NCI-H446 treated with DMSO at 0.1 percent for 48 hours (cell line): ENCODE measurements around the gene TPGS1.
"Not testable (repeated sequence)": the region's sequence is repeated elsewhere in the genome, so short reads cannot be mapped to it uniquely, and the experiment has no call there.

ENCODE experiments used
- DNase-seq: peaks from one replicate; lab custom pipeline; 2025; lab: John Stamatoyannopoulos, UW

The TPGS1 gene

GRCh38 chr19:478236-478903, 28.9 kb upstream of the TPGS1 start:
- DNase-seq, result no peak

GRCh38 chr19:478976-479375, 28.3 kb upstream of the TPGS1 start:
- DNase-seq, result no peak

- DNase-seq, result no peak
Observed at GRCh38 chr19:480016-480855, 27.1 kb upstream of the TPGS1 start.

- not testable (repeated sequence) for DNase-seq
Observed at GRCh38 chr19:481100-481499, 26.2 kb upstream of the TPGS1 start.

DNA sequence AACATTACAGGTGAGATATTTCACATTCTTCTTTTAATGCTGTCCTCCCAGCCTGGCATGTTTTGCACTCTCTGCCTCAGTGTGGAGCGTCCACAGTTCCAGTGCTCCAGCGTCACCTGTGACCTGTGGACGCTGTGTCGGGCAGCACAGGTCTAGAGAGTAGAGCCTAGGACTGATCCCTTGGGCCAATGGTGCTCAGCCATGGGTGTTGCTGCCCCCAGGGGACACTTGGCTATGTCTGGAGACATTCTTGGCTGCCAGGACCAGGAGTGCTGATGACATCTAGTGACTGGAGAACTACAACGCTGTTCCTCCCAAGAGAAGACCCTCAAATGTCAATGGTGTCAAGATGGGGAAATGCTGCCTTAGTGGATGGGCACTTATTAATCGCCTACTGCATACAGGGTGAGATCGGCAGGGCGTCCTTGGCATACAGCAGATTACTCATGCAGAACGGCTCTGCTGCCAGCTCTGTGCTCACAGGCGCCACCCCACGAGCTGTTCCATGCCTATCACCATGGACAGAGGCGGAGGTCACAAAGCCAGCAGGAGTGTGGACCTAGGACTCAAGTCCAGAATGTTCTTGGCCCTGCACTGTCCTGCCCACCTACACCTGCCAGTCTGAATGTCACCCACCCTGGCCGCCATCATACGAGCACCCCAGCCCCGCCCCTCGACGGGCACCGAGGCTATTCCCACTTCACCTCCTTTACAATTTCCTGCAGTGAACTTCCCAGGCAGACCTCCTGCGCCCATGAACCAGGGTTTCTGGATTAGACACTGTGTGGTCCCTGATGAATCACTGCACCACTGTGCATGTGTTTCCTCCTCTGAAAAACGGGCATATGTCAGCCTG, 24.9 kb upstream of the TPGS1 start:
- DNase-seq, result no peak

DNA sequence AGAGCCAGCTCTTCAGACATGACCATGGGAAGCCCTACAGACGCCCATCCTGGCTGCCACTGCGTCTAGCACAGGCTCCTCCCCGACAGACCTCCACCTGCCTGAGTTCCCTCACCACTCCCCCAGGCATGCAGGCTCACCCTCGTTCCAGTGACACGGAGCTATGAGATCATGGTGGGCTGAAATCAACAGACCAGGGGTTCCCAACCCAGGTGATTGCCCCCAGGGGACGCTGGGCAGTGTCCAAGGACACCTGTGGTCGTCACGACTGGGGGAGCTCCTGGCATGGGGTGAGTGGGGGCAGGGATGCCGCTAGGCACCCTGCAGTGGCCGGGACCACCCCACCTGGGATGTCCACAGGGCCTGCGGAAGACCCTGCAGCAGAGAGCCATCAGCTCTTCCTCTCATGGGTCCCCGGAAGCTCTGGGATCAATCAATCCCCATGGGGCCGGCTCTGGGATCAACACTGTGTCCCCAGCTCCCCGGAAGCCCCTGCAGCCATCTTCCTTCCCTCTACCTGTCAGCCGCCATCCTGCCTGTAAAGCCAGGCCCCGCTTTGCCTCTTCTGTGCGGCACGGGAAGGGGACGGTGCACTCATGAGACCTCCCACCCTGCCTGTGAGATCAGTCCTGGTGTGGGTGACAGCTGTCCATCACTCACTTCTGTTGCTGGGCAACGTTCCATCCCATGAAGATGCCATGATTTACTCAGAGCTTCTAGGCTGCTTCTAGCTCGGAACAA, 23.8 kb upstream of the TPGS1 start:
- DNase-seq, result no peak

DNA sequence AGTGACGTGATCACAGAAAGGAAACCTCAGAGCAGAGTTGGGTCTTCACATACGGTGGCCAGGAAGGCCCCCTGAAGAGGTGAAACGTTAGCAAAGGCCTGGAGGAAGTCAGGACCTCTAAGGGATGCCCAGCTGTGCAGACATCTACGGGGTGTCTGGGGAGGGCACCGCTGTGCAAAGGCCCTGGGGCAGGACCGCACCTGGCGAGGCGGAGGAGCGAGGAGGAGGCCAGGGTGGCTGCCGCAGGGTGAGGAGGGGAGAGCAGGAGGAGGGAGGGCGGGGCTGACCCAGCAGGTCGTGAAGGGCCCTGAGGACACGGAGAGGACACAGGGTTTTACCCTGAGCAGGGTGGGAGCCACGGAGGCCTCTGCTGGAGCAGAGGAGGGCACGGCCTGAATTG, 22.8 kb upstream of the TPGS1 start:
- DNase-seq, result no peak

DNA sequence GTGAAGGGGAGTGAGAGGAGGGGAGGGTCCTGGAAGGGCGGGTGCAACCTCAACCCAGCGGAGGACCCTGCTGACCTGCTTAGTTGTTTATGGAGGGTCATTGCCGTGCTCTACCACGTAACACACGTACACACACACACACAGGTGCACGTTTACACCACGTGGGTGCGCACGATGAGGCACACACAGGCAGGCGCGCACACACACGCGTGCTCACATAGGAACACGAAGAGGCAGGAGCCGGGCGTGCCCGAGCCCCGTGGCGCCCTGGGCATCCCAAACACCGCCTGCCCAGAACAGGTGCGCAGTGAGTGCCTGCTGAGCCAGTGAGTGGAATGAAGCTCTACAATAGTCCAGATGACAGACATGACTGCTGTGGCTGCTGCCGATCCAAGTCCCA, 22.2 kb upstream of the TPGS1 start:
- DNase-seq, result no peak

DNA sequence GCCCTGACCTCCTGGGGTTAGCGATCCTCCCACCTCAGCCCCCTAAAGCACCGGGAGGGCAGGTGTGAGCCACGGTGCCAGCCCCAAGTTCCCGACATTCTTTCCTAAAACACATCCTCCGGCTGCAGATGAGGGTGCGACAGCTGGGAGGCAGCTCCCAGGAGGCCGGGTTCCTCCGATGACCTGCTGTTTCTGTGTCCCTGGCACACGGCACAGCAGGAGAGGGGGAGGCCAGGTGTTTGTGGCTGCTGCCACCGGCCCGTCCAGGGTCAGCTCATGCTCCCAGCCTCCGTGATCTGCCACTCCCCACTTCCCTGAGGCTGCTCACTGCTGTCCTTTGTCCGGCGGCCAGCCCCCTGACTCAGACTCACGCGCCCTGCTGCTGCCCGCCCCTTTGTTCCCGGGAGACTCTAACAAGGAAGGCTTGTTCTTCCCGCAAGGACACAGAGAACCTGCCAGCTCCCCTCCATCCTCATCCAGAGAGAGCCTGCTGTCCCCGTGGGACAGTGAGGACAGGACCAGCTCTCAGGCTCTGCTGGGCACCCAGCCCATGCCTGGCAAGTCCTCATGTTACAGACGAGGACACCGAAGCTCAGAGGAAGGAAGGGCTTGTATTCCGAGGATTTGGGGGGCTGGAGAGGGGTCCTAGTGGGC, 21.6 kb upstream of the TPGS1 start:
- DNase-seq, result no peak

DNA sequence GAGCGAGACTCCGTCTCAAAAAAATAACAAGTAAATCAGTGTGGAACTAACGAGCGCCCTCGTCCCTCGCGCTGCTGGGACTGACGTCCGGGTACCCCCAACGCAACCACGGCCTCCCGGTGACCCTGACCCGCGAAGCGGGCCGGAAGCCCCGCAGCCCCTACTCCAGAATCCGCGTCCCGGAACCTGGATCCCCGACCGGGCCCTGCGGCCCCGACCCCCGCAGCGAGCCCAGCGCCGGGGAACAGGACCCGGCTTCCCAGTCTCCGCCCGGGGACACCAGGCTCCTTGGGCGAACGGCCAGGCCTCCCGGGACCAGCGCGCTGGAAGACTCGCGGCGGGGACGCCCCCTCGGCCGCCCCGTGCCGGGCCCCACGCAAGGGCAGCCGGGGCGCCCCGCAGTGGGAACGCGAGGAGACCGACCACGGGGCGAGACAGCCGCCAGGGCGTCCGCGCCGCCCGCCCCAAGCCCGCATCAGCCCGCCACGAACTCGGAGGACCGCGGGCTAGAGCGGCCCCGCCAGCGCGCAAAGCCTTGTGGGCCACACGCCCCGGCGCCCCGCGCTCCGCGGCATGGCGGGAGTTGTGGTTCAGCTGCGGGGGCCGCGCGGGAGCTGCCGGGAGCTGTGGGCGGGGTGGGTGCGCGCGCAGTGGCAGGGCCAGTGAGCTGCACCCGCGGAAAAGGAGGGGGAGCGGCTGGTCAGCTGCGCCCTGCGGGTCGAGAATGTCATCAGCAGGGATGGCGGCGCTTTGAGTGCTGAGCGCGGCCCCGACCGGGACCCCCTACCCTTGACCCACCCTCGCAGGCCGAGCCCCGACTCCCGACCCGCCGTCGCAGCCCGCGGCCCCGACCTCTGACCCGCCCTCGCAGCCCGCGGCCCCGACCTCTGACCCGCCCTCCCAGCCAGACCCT, 18.5 kb upstream of the TPGS1 start:
- DNase-seq, result peak; percentile 86

DNA sequence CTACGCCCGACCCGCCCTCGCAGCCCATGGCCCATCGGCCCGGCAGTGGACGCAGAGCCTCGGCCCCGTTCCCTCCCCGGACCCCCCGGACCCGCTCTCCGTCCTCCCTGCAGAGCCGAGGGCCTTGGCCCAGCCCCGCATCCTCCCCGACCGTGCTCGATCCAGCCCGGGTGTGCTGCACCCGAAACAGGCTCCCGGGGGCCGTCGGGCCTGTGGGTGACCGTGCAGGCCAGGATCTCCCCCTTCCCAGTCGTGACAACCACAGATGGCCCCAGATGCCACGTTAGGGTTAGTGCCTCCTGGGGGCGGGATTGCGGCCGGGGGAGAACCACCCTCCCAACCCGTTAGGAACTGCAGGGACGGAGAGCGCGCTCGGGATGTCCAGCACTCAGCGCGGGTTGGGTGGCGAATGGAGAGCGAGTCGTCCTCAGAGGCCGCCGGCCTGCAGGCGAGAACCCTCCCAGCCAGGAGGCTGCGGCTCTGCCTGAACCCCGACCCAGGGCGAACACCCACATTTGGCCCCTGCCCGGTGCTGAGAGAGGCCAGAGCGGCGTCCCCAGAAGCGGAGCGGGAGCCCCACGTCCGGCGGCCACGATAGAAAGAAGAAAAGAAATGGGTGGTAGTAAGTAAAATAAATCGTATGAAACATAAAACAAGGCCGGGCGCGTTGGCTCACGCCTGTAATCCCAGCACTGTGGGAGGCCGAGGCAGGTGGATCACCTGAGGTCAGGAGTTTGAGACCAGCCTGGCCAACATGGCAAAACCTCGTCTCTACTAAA, 17.7 kb upstream of the TPGS1 start:
- DNase-seq, result no peak

- DNase-seq, result no peak
Observed at GRCh38 chr19:491146-491741, 16.1 kb upstream of the TPGS1 start.

GRCh38 chr19:492091-492531, 15.2 kb upstream of the TPGS1 start:
- no peak for DNase-seq

- DNase-seq, result no peak
Observed at GRCh38 chr19:493391-494170, 13.7 kb upstream of the TPGS1 start.

- DNase-seq, result no peak
Observed at GRCh38 chr19:494171-495080, 12.9 kb upstream of the TPGS1 start.

DNA sequence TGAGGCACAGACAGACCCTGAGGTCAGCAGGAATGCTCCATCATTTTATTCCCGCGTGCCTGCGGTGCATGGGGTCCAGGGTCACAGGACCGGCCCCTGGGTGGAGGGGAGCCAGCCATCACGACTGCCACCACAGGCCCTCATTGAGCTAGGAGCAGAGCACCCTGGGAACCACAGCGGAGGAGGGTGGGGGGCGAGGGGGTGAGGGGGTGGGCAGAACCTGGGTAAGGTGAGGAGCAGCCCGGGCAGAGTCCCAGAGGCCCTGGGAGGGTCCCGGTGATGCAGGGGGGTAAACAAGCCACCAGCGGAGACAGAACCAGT, 12.3 kb upstream of the TPGS1 start:
- no peak for DNase-seq

- DNase-seq, result peak; percentile 54
Observed at GRCh38 chr19:495402-496111, 11.7 kb upstream of the TPGS1 start.
